HG02885 (cell line): ENCODE data around the gene NIPBL.
A peak's percentile ranks its signal among the peaks of the same experiment; 100 is the strongest.
"Not testable (repeated sequence)": the region's sequence is repeated elsewhere in the genome, so short reads cannot be mapped to it uniquely, and the experiment has no call there.

Experiments
- ATAC-seq: cut with Tn5 transposase; IDR thresholded peaks from one replicate; pipeline ENCODE4 v1.9.1; 2021; ENCODE audit warnings: mild to moderate bottlenecking; ENCODE audit not compliant: unreplicated experiment, poor library complexity

The NIPBL gene

DNA sequence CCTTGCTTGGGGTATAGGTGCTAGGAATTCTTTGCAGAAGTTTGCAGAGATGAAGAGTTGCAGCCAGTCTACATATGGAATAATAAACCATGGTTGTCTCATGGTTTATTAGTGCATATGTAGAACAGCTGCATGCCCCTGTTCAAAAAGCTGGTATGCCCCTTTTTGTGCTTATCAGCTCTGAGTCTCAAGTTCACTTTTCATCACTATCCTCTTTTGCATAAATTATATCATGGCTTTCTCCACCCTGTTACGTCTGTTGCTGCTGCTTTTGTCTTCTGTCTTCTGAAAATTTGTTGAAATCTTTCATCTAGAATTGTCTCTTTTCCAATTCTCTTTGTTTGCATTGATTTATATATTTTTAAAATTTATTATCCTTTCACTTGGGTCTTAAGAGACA is 200.6 kb downstream of the NIPBL start:
- no peak for ATAC-seq

DNA sequence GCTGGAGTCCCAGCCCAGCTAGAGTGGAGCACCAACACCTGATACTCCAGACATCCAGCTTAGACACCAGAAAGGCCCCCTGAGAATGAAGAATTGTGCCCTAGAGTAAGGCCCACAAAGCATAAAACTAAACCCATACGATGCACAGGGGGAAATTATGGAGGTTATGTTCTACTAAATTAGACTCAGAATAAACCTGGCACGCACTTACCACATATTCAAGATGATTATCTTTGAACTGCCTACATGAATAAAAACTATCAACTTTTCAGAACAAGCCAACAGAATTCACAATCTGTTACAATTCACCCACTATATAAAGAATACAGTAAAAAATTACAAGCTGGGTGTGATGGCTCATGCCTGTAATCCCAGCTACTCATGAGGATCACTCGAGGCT is 204.1 kb downstream of the NIPBL start:
- ATAC-seq: no peak

DNA sequence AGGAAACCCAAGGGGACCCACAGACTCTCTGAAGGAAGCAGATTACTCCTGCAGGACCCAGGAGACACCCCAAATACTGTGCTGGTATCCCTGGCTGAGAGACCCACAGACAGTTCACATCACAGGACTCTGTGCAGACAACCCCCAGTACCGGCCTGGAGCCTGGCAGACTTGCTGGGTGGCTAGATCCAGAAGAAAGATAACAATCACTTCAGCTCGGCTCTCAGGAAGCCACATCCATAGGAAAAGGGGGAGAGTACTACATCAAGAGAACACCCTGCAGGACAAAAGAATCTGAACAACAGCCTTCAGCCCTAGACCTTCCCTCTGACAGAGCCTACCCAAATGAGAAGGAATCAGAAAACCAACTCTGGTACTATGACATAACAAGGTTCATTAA is 206.4 kb downstream of the NIPBL start:
- ATAC-seq: not testable (repeated sequence)

DNA sequence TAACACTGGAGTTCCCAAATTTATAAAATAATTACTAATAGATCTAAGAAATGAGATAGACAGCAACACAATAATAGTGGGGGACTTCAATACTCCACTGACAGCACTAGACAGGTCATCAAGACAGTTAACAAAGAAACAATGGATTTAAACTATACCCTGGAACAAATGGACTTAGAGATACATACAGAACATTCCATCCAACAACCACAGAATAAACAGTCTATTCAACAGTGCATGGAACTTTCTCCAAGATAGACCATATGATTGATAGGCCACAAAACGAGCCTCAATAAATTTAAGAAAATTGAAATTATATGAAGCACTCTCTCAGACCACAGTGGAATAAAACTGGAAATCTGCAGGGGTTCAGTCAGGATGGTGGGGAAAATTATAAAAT is 209.5 kb downstream of the NIPBL start:
- ATAC-seq: not testable (repeated sequence)

DNA sequence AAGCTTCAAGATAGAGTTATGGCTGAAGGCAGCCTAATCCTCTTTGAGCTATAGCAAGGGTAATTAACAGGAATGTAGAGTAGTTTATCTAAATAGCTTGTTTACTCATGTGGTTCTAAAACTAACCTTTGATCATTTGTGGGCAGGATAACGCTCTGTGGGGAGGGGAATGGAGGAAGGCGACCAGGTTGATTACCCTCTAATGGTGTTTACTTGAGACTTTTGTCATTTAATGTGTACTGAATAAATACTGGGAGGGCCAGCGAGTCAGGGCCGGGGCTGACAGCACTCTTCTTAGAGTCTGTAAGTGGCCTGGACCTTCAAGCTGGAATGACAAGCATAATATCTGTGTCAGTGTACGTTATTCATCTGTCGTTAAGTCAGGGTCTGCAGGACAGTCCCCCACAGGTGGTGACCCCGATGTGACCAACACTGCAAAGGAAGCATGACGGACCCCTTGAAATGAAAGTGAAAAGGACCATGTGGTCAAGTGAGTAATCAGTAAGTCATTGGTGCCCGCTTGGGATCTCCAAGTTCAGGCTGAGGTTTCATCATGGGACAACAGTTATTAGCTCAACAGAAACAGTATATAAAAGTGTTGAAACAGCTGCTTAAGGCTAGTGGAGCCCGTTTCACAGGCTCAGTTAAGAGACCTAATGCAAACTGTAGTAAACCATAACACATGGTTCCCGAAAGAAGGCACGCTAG is 210.1 kb downstream of the NIPBL start:
- ATAC-seq: no peak

DNA sequence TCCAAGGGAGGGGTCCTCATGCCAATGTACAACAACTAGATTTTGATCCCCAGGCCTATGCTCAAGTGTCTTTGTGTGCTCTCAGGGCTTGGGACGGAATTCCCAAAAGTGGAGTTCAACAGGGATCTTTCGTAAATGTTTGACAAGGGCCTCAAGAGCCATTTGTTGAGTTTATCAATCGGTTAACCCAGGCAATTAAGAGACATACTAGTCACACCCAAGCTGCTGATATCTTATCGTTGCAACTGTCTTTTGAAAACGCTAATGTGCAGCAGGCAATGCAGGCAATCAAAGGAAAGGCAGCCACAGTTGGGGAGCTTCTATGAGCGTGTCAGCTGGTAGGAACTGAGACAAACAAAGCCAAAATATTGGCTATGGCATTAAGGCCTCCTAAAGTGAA is 211.4 kb downstream of the NIPBL start:
- no peak for ATAC-seq

DNA sequence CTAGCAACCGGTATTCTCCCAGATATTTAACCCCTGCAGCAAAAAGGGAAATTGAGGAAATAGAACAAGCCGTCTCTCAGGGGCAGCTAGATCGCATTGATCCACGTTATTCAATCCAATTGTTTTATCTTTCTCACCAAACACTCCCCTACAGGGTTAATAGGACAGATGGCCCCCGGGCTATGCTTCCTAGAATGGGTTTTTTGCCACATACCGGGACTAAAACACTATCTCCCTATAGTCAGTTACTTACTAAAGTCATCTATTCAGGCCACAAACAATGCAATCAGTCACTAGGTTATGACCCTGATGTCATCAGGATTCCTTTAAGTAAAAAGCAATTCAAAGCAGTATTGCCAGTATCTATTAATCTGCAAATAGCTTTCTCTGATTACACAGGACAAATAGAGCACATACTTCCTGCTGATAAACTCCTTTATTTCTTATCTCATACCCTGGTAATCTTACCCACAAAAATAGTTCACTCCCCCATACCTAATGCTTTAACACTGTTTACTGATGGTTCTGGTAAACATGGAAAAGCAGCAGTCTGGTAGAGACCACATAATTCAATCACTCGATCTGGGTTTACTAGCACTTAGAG is 213.7 kb downstream of the NIPBL start:
- no peak for ATAC-seq

DNA sequence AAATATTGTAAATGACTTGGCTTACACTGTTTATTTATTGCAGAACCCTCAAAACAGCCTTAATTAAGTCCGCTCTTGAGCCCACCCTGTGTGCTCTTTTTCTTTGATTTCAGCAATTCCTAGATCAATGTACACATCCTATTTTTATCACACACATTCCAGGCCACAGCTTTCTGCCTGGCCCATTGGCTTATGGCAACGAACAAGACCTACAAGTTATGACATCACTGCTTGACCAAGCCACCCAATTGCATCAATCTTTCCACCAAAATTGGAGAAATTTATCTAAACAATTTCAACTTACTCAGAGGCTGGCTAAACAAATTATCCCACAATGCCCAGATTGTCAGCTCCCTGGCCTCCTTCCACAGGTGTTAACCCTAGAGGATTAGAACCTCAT is 214.2 kb downstream of the NIPBL start:
- ATAC-seq: no peak

DNA sequence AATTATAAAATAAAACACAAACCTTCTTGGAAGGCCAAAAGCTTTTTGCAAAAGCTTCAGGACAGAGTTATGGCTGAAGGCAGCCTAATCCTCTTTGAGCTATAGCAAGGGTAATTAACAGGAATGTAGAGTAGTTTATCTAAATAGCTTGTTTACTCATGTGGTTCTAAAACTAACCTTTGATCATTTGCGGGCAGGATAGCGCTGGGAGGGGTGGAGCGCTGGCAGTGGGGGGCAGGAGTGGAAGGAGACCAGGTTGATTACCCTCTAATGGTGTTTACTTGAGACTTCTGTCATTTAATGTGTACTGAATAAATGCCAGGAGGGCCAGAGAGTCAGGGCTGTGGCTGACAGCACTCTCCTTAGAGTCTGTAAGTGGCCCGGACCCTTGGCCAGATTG is 217.2 kb downstream of the NIPBL start:
- not testable (repeated sequence) for ATAC-seq

DNA sequence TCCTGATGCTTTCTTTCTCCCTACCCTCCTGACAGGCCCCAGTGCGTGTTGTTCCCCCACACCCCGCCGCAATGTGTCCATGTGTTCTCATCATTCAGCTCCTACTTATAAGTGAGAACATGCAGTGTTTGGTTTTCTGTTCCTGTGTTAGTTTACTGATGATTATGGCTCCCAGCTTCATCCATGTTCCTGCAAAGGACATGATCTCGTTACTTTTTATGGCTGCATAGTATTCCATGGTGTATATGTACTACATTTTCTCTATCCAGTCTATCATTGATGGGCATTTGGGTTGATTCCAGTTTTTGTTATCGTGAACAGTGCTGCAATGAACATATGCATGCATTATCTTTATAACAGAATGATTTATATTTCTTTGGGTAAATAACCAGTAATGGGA is 222.7 kb downstream of the NIPBL start:
- ATAC-seq: not testable (repeated sequence)

DNA sequence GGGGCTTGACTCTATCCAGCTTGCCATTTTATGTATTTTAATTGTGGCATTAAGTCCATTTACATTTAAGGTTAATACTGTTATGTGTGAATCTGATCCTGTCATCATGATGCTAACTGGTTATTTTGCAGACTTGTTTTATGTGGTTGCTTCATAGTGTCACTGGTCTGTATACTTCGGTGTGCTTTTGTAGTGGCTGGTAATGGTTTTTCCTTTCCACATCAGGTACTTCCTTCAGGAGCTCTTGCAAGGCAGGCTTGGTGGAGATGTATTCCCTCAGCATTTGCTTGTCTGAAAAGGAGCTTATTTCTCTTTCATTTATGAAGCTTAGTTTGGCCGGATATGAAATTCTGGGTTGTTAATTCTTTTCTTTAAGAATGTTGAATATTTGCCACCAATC is 226.7 kb downstream of the NIPBL start:
- no peak for ATAC-seq

DNA sequence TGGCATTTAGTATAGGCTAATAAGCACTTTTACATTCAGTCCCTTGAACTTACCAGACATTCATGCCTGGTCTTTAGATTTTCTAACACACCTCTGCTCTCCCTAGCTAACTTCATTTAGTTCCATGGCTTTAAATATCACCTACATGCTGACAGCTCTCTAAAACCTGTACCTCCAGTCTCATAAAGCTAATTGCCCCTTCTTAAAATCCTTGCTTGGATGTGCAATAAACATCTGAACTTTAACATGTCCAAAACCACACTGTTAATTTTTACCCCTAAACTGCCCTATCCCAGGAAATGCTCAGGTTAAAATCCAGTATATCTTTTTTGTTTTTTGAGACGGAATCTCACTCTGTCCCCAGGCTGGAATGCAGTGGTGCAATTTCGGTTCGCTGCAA is 232.8 kb downstream of the NIPBL start:
- no peak for ATAC-seq

DNA sequence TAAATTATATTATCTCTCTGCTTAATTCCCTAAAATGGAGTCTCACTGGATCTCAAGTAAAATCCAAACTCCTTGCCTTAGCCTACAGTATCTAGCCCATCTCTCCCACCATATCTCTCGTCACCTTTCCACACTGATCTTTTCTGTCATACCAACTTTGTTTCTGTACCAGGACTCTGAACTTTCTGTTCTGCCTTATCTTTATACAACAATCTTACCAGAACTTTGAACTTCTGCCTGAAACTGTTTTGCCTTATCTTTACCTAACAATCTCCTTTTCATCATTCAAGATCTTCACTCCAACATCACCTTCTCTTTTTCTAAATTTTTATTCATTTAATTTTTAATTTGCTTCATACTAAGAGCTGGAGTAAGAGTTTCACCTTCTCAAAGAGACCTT is 233.6 kb downstream of the NIPBL start:
- no peak for ATAC-seq

DNA sequence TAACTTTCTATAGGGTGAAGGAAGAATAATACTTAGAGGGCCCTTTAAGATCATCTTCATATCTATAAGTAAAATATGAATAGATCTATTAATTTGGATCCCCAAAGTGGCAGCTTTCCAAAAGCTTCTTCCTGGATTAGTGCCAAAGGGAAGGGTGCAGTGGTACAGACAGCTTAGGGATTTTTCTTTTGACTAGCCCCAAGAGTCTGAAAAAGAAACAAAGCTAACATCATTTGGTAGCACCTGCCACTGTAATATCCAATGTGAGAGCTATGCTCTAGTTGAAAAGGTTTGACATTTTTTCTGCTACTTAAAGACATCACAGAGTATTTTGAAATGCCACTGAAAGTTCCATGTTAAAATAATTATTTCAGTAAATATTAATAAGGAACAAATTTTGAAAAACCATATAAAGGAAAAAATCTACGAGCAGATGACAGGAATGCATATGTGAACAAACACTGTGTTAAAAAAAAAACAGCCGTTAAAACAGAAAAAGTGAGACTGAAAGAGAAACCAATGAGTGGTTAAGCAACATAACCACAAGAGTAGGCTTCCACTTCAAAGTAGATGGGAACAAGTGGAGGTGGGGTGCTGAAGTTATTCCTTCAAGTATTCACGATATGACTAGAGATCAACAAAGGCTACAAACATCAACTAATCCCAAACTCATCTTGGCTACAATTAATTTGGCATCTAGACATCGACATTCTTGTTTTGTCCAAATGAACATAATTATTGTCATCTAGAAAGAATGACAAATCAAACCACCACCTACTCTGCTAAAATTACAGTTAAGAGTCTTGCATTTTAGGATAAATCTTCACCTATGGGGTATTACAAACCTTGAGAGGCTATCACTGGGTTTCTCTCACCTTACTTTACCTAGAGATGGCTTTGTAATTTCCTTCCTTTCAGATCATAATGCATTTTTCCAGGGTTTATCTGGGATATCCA is 235.1 kb downstream of the NIPBL start:
- peak; percentile 94 for ATAC-seq

DNA sequence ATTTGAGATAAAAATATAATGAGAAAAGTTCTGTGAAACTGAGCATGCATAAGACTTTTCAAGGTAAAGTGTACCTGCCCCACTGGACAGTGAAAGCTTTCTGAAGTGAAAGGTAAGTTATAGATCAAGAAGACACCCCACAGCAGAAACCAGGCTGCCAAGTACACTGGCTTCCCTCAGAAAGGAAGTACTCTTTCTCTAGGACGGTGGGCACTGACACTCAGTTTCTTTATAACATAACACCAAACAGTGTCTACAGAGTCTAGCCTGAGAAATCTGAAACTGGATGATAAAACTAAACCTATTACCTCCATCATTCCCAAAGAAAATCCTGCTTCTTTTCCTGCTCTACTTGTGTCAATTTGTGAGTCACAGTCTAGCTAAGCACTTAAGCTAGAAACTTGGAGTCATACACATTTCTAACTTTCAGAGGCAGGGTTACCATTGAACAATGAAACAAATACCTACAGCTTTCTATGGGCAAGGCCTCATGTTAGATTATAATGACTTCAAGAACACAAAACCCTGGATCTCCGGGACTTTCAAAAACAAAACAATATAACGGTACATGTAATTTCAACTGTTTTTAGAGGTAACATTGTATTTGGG is 235.9 kb downstream of the NIPBL start:
- ATAC-seq: no peak
